ENCODE measurements around the gene HCN3. TPM values are rescaled to one million over a fixed set of nuclear protein-coding genes. Genes with fewer than 3 reads are reported as not detected.

The HCN3 gene
- total RNA-seq, 2 experiments from 2014 or later: 1.5 TPM

DNA sequence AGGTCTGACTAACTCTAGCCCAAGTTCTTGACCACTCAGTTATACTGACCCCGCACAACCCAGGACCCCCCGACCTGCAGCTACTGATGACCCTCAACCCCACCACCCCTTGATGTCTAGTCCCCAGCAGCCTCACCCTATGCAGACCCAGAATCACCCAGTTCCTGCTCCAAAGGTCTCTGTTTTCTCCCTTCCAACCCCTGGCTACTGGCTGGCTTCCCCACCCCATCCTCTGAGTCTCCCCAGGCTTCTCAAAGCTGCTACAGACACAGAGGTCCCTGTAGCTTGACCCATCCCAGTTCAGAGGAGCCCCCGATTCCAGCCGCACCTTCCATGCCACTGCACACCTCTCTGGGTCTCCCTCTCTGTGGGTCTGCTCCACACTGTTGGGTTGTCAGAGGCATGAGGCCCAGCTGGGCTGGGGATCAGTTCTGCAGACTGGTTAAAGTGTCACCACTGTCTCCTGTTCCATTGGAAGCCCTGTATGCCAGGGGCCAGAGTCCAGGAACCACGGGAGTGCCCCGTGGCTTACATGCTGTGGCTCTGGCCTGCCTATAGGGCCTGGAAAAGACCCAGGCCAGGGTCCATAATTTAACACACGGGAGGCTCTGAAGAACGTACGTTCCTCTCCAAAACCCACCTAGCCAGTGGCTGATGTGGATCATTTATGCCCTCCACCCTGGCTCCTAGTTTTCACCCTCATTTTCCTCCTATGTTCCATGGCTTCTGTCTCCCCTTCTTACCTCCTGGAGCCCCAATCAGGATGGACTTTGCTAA, 23.5 kb downstream of the HCN3 start:
- no peak overlapping the region for H3K27ac Mint-ChIP-seq
- ATAC-seq (no peak), DNase-seq (no peak)
- no peaks in the 10 kb centered on the region for H3K36me3 Mint-ChIP-seq (ENCODE audit: low read depth)
- no peaks in the 10 kb centered on the region for H3K9me3 Mint-ChIP-seq
- intact Hi-C loops (cut with micrococcal nuclease): no loop called here
- no peak overlapping the region for H3K4me3 Mint-ChIP-seq
- CTCF ChIA-PET: interaction anchor here (1.3 to 1.4 kb wide), 2 partner anchors 7 to 50 kb away, joined by 3 to 5 read pairs; no protein-coding TSS in a partner anchor
- peaks cover 17% of the 10 kb centered on the region for H3K27me3 Mint-ChIP-seq
- TF ChIP-seq, protein P1, sequence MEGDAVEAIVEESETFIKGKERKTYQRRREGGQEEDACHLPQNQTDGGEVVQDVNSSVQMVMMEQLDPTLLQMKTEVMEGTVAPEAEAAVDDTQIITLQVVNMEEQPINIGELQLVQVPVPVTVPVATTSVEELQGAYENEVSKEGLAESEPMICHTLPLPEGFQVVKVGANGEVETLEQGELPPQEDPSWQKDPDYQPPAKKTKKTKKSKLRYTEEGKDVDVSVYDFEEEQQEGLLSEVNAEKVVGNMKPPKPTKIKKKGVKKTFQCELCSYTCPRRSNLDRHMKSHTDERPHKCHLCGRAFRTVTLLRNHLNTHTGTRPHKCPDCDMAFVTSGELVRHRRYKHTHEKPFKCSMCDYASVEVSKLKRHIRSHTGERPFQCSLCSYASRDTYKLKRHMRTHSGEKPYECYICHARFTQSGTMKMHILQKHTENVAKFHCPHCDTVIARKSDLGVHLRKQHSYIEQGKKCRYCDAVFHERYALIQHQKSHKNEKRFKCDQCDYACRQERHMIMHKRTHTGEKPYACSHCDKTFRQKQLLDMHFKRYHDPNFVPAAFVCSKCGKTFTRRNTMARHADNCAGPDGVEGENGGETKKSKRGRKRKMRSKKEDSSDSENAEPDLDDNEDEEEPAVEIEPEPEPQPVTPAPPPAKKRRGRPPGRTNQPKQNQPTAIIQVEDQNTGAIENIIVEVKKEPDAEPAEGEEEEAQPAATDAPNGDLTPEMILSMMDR (IDR thresholded peaks at IDR 0.05): no peak
- no peaks in the 10 kb centered on the region for H3K4me1 Mint-ChIP-seq (ENCODE audit: low read depth)
- POLR2A ChIA-PET: no interaction called here

DNA sequence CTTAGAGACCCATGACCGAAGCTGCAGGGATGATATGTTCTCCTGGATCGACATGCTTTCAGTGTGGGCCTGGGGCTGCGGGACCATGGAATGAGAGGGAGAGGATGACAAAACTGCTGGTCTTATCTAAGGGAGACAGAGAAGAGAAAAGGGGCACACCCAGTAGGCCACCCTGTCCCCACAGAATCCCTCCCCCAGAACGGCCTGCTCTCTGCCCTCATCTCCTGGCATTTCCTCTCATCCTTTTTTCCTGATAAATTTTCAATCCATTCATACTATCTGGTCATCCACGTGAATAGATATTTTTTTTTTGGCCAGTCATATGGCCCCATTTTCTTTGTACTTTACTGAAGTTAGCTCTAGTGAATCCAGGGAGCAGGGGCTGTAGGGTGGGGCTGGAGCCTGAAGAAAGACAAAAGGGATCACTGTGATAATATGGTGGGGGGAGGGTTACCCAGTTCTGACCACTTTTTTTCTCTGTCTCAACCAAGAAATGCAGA, 24.1 kb downstream of the HCN3 start, which contains the start of gene PKLR:
TSS of gene PKLR (minus strand) at position 97 of the 500 bp plus-strand sequence. CDS start at position 54, 43 bp downstream.
- TF ChIP-seq, protein P1 (IDR thresholded peaks at IDR 0.05): no peak
- no peak within 1 kb of the TSS for H3K27ac Mint-ChIP-seq
- ChIA-PET POLR2A (no interaction called here), CTCF (no interaction called here)
- intact Hi-C loops (cut with micrococcal nuclease): no loop called here
- H3K4me1 Mint-ChIP-seq (ENCODE audit: low read depth): no peaks in the 10 kb centered on the region
- peaks cover 14% of the 10 kb centered on the region for H3K27me3 Mint-ChIP-seq
- no peaks in the 10 kb centered on the region for H3K9me3 Mint-ChIP-seq
- H3K4me3 Mint-ChIP-seq: no peak within 1 kb of the TSS
- ATAC-seq (no peak), DNase-seq (no peak)
- H3K36me3 Mint-ChIP-seq (ENCODE audit: low read depth): no peaks in the 10 kb centered on the region

GRCh38 chr1:155304558-155305063, 27.3 kb downstream of the HCN3 start:
- H3K36me3 Mint-ChIP-seq (ENCODE audit: low read depth): peaks cover 4% of the 10 kb centered on the region
- intact Hi-C loops (cut with micrococcal nuclease): loop anchor here (5.0 kb wide), 1 partner anchor 42 kb away; the partner anchor contains the start of gene SCAMP3
- DNase-seq (no peak), ATAC-seq (no peak)
- ChIA-PET POLR2A (interaction anchor here (1.1 kb wide), 1 partner anchor 32 kb away, joined by 3 read pairs; no protein-coding TSS in a partner anchor), CTCF (interaction anchor here (6.3 kb wide), 1 partner anchor 55 kb away, joined by 80 read pairs; no protein-coding TSS in a partner anchor)
- TF ChIP-seq, protein P1 (IDR thresholded peaks at IDR 0.05): no peak
- no peaks in the 10 kb centered on the region for H3K9me3 Mint-ChIP-seq
- peaks cover 1% of the 10 kb centered on the region for H3K27me3 Mint-ChIP-seq
- H3K4me1 Mint-ChIP-seq (ENCODE audit: low read depth): peaks cover 7% of the 10 kb centered on the region
- H3K27ac Mint-ChIP-seq: no peak overlapping the region
- no peak overlapping the region for H3K4me3 Mint-ChIP-seq

GRCh38 chr1:155305881-155306391, 28.7 kb downstream of the HCN3 start:
- Mint-ChIP-seq H3K36me3 (ENCODE audit: low read depth) (peaks cover 16% of the 10 kb centered on the region), H3K27ac (no peak overlapping the region), H3K4me3 (no peak overlapping the region), H3K27me3 (peaks cover 1% of the 10 kb centered on the region), H3K9me3 (no peaks in the 10 kb centered on the region), H3K4me1 (ENCODE audit: low read depth) (peaks cover 16% of the 10 kb centered on the region)
- intact Hi-C loops (cut with micrococcal nuclease): loop anchor here (5.0 kb wide), 1 partner anchor 44 kb away; the partner anchor contains the start of gene SCAMP3
- TF ChIP-seq, protein P1 (IDR thresholded peaks at IDR 0.05): no peak
- CTCF ChIA-PET: interaction anchor here (1.3 to 6.3 kb wide), 5 partner anchors 10 to 99 kb away, joined by 3 to 80 read pairs (median 4); partner anchors contain the start of gene RUSC1
- ATAC-seq: no peak
- POLR2A ChIA-PET: no interaction called here
- DNase-seq: no peak

All from activated CD8-positive, alpha-beta T cell treated with anti-CD3 and anti-CD28 coated beads for 36 hours (primary cell).